Mucosa of stomach (tissue), 1 donor: ENCODE results near the gene DLG2.

ENCODE experiments used
- H3K27me3 ChIP-seq: one replicate; pipeline ENCODE4 v1.7.0; 2013; ENCODE audit warnings: mild to moderate bottlenecking, low read length; ENCODE audit not compliant: control insufficient read depth, insufficient read depth
- H3K36me3 ChIP-seq: one replicate; pipeline ENCODE4 v1.7.0; 2013; ENCODE audit warnings: low read length; ENCODE audit not compliant: control insufficient read depth, insufficient read depth
- H3K4me1 ChIP-seq: one replicate; pipeline ENCODE4 v1.7.0; 2013; ENCODE audit warnings: mild to moderate bottlenecking, low read length; ENCODE audit not compliant: control insufficient read depth, insufficient read depth
- H3K4me3 ChIP-seq: one replicate; pipeline ENCODE4 v1.7.0; 2013; ENCODE audit warnings: low read length
- H3K9ac ChIP-seq: one replicate; pipeline ENCODE4 v1.7.0; 2013; ENCODE audit warnings: mild to moderate bottlenecking, low read length, moderate library complexity
- H3K9me3 ChIP-seq: one replicate; pipeline ENCODE4 v1.7.0; 2013; ENCODE audit warnings: mild to moderate bottlenecking, low read length, moderate library complexity; ENCODE audit not compliant: control insufficient read depth
- donor health status: Pancreatic carcinoma.

DLG2 gene

GRCh38 chr11:83510530-83511460 lies 2116.3 kb downstream of the DLG2 start:
- H3K36me3 ChIP-seq = no peaks in the 10 kb centered on the region
- H3K27me3 ChIP-seq = no peaks in the 10 kb centered on the region
- H3K9ac ChIP-seq = no peak overlapping the region
- H3K9me3 ChIP-seq = no peaks in the 10 kb centered on the region
- no peak overlapping the region for H3K4me3 ChIP-seq
- no peaks in the 10 kb centered on the region for H3K4me1 ChIP-seq

DNA sequence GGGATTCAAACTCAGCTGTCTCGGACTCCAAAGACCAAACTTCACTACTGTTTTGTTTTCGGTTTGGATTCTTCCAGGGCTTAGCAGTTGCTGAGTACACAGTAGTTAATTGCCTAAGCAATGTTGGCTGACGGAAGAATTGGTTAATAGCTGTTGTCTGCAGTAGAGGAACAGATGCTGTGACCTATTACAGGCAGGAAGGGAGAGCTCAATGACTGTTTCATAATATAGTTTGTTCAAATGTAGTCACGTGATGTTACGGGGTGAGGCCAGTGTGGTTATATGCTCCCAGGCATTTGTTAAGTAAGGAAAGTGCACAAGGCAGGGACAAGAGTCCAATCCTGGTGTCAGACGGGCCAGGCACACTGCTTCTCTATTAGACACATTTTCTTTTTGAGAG lies 2118.3 kb downstream of the DLG2 start:
- H3K4me3 ChIP-seq = no peak overlapping the region
- no peaks in the 10 kb centered on the region for H3K4me1 ChIP-seq
- no peaks in the 10 kb centered on the region for H3K36me3 ChIP-seq
- H3K9ac ChIP-seq = no peak overlapping the region
- H3K9me3 ChIP-seq = no peaks in the 10 kb centered on the region
- no peaks in the 10 kb centered on the region for H3K27me3 ChIP-seq

DNA sequence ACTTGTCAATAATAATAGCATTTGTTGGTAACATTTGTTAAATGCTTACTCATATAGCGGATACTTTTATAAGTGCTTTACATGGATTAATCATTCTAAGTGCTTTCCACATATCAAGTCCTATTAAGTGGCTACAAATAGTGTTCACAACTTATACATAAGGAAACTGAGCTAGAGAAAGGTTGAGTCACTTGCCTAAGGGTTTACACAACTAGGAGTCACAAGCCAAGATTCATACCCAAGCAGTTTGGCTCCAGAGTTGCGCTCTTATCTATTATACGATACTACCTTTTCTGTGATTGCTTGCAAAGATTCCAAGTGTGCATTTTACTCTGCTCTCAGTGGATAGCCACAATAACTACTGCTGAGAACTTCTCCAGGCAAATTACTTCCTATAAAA lies 2125.1 kb downstream of the DLG2 start:
- Histone ChIP-seq H3K4me1 (no peaks in the 10 kb centered on the region), H3K4me3 (no peak overlapping the region), H3K9ac (no peak overlapping the region), H3K27me3 (no peaks in the 10 kb centered on the region), H3K9me3 (no peaks in the 10 kb centered on the region), H3K36me3 (no peaks in the 10 kb centered on the region)

DNA sequence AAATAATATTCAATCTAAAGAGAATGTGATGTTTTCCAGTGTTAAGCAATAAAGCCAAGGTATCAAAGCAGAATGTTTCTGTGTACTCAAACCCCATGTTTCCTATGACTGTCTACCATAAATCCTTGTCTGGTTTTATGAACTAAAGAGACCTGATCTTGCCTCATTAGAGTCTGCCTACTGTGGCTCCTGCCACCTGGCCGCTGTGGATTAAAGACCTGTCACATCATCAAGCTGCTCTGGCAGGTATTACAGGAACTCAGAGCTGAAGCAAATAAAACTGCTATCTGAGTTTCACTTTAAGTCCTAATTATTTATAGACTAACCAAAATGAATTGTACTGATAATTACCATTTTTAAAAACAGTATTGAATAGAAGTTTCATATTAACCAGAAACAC lies 2133.2 kb downstream of the DLG2 start:
- no peak overlapping the region for H3K9ac ChIP-seq
- H3K27me3 ChIP-seq = no peaks in the 10 kb centered on the region
- H3K4me1 ChIP-seq = no peaks in the 10 kb centered on the region
- H3K9me3 ChIP-seq = no peaks in the 10 kb centered on the region
- no peaks in the 10 kb centered on the region for H3K36me3 ChIP-seq
- H3K4me3 ChIP-seq = no peak overlapping the region

DNA sequence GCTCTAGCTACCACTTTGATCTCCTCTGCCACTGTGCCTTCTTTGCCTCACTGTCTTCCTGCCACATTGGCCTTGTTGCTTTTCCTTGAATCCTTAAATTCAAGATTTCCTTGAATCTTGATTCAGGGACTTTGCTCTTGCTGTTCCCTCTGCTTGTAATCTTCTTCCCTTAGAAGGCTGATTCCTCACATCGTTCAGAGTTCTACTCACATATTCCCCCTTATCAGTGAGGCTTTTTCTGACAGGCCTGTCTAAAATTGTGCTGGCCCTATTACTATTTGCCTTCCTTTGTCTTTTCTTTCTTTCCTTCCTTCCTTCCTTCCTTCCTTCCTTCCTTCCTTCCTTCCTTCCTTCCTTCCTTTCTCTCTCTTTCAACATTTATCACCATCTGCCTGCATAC lies 2134.1 kb downstream of the DLG2 start:
- Histone ChIP-seq H3K9me3 (no peaks in the 10 kb centered on the region), H3K4me3 (no peak overlapping the region), H3K36me3 (no peaks in the 10 kb centered on the region), H3K9ac (no peak overlapping the region), H3K27me3 (no peaks in the 10 kb centered on the region), H3K4me1 (no peaks in the 10 kb centered on the region)

- Histone ChIP-seq H3K27me3 (no peaks in the 10 kb centered on the region), H3K9ac (no peak overlapping the region), H3K9me3 (no peaks in the 10 kb centered on the region), H3K4me1 (no peaks in the 10 kb centered on the region), H3K36me3 (no peaks in the 10 kb centered on the region), H3K4me3 (no peak overlapping the region)
These were observed 2143.3 kb downstream of the DLG2 start for GRCh38 chr11:83483808-83484207.

- Histone ChIP-seq H3K9ac (no peak overlapping the region), H3K4me3 (no peak overlapping the region), H3K27me3 (no peaks in the 10 kb centered on the region), H3K9me3 (no peaks in the 10 kb centered on the region), H3K36me3 (no peaks in the 10 kb centered on the region), H3K4me1 (no peaks in the 10 kb centered on the region)
These were observed 2146.3 kb downstream of the DLG2 start for GRCh38 chr11:83480811-83481210.

GRCh38 chr11:83480251-83480650 lies 2146.9 kb downstream of the DLG2 start:
- H3K9me3 ChIP-seq = no peaks in the 10 kb centered on the region
- H3K4me1 ChIP-seq = no peaks in the 10 kb centered on the region
- H3K9ac ChIP-seq = no peak overlapping the region
- H3K27me3 ChIP-seq = no peaks in the 10 kb centered on the region
- H3K36me3 ChIP-seq = no peaks in the 10 kb centered on the region
- H3K4me3 ChIP-seq = no peak overlapping the region

- Histone ChIP-seq H3K4me3 (no peak overlapping the region), H3K9ac (no peak overlapping the region), H3K9me3 (no peaks in the 10 kb centered on the region), H3K4me1 (no peaks in the 10 kb centered on the region), H3K36me3 (no peaks in the 10 kb centered on the region), H3K27me3 (no peaks in the 10 kb centered on the region)
These were observed 2149.4 kb downstream of the DLG2 start for GRCh38 chr11:83477772-83478171.

DNA sequence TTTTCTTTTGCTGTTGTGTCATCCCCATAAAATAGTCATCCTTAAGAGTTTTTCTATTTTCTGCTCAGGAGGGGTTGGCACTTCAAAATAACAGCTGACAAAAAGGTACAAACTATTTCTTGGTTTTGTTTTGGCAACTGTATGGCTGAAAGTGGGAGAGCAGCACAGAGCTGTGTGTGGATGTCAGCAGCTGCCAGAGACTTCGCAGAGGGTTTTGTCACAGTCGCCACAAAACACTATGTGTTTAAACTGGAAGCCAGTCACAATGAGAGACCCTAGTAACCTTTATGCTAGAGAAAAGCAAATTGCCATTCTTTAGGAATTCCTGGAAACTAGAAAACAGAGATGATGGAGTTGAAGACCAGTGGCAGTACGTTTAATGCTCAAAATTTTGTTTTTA lies 2151.4 kb downstream of the DLG2 start:
- H3K27me3 ChIP-seq = no peaks in the 10 kb centered on the region
- no peaks in the 10 kb centered on the region for H3K36me3 ChIP-seq
- no peak overlapping the region for H3K4me3 ChIP-seq
- no peak overlapping the region for H3K9ac ChIP-seq
- H3K9me3 ChIP-seq = no peaks in the 10 kb centered on the region
- no peaks in the 10 kb centered on the region for H3K4me1 ChIP-seq

DNA sequence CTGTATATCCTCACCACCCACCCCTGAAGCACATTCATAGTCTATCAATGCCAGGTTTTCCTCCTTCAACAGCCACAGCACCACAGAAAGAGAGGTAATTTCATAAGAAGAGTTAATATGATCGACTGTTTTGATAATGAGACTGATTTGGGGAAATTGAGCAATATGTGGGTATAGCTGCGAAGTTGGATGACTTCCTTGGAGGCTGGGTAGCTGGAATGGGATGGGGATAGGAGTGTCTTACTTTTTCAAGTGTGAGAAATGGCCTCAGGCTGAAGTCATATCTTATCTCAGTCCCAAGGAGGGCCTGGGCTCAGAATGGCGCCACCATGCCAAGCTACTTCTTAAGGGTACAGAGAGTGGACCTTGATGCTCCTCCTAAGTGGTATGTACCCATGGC lies 2153.4 kb downstream of the DLG2 start:
- Histone ChIP-seq H3K27me3 (no peaks in the 10 kb centered on the region), H3K9ac (no peak overlapping the region), H3K4me1 (no peaks in the 10 kb centered on the region), H3K9me3 (no peaks in the 10 kb centered on the region), H3K4me3 (no peak overlapping the region), H3K36me3 (no peaks in the 10 kb centered on the region)

DNA sequence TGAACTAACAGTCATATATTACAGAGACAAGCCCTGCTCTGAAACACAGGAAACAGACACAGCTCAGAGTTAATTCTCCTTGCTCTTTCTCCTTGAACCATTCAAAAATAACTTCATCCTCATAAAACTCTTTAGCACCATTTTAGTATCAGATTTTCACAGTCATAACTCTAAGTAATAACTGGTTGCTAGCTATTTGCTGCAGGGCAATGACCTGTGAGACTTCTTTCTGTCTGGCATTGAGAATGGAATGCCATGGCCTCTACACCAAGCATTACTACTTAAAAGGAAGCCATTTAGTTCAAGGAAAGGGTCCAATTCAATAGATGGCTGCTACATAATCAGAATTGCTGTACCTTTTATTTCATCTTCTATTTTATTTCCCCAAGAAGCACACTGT lies 2154.3 kb downstream of the DLG2 start:
- H3K36me3 ChIP-seq = no peaks in the 10 kb centered on the region
- H3K9me3 ChIP-seq = no peaks in the 10 kb centered on the region
- H3K9ac ChIP-seq = no peak overlapping the region
- no peaks in the 10 kb centered on the region for H3K4me1 ChIP-seq
- H3K4me3 ChIP-seq = no peak overlapping the region
- no peaks in the 10 kb centered on the region for H3K27me3 ChIP-seq
